HepG2 (cell line): ENCODE measurements around the gene ATP10A. TPM values are rescaled to one million over a fixed set of nuclear protein-coding genes. Genes with fewer than 3 reads are reported as not detected.
A peak's percentile ranks its signal among the peaks of the same experiment; 100 is the strongest.

Experiments used
- ATAD3A ChIP-seq: sonication (generic); formaldehyde crosslinking; IDR thresholded peaks from 2 replicates; pipeline ENCODE4 v1.4.0; 2020; ENCODE audit warnings: missing genetic modification reagents
- ATF1 ChIP-seq: IDR thresholded peaks from 2 replicates; pipeline ENCODE4 v1.6.1; 2016; ENCODE audit warnings: mild to moderate bottlenecking, control low read depth
- CBX5 ChIP-seq: sonication (generic); formaldehyde crosslinking; IDR thresholded peaks from 2 replicates; pipeline ENCODE4 v1.4.0; 2020; ENCODE audit warnings: missing genetic modification reagents, borderline replicate concordance
- ETV5 ChIP-seq: IDR thresholded peaks from 2 replicates; pipeline ENCODE4 v1.6.1; 2018; ENCODE audit warnings: missing biosample characterization, missing genetic modification reagents, inconsistent platforms, borderline replicate concordance
- HNF4G ChIP-seq, 2 experiments: sonication (generic) in 1 of 2; formaldehyde crosslinking in 1 of 2; IDR thresholded peaks; 2 replicates each; pipeline versions ENCODE4 v1.4.0 to v1.6.1; 2011 to 2020; ENCODE audit warnings: borderline replicate concordance in 2 of 2, low read depth in 2 of 2, mild to moderate bottlenecking in 2 of 2, low read length in 1 of 2, missing genetic modification reagents in 1 of 2, moderate library complexity in 1 of 2
- PAF1 ChIP-seq: IDR thresholded peaks from 2 replicates; pipeline ENCODE4 v1.6.1; 2016; ENCODE audit warnings: missing genetic modification reagents, missing compliant biosample characterization
- RARA ChIP-seq: IDR thresholded peaks from 2 replicates; pipeline ENCODE4 v1.6.1; 2016; ENCODE audit warnings: missing genetic modification reagents, missing compliant biosample characterization
- RFX5 ChIP-seq: IDR thresholded peaks from 2 replicates; pipeline ENCODE4 v1.6.1; 2011; ENCODE audit warnings: low read depth, low read length, improper control_type of control experiment
- SP4 ChIP-seq: sonication (generic); formaldehyde crosslinking; IDR thresholded peaks from 2 replicates; pipeline ENCODE4 v1.8.1; 2023; ENCODE audit warnings: mild to moderate bottlenecking, missing genetic modification reagents
- SP5 ChIP-seq: IDR thresholded peaks from 2 replicates; pipeline ENCODE4 v1.6.1; 2016; ENCODE audit warnings: low read depth, borderline replicate concordance
- THAP11 ChIP-seq: IDR thresholded peaks from 2 replicates; pipeline ENCODE4 v1.6.1; 2016; ENCODE audit warnings: missing biosample characterization, missing genetic modification reagents
- YEATS4 ChIP-seq: sonication (generic); formaldehyde crosslinking; IDR thresholded peaks from 2 replicates; pipeline ENCODE4 v1.4.0; 2020; ENCODE audit warnings: missing genetic modification reagents, borderline replicate concordance
- ZBTB38 ChIP-seq: sonication (generic); formaldehyde crosslinking; IDR thresholded peaks from 2 replicates; pipeline ENCODE4 v1.5.1; 2020; ENCODE audit warnings: mild to moderate bottlenecking, missing genetic modification reagents
- ZMAT3 ChIP-seq: sonication (generic); formaldehyde crosslinking; conservative IDR thresholded peaks from 2 replicates; pipeline ENCODE4 v1.7.0; 2021; ENCODE audit warnings: missing genetic modification reagents
- ZNF138 ChIP-seq: sonication (generic); formaldehyde crosslinking; IDR thresholded peaks from 2 replicates; pipeline ENCODE4 v1.5.0; 2020; ENCODE audit warnings: mild to moderate bottlenecking, low read depth, missing genetic modification reagents
- ZNF543 ChIP-seq: sonication (generic); formaldehyde crosslinking; IDR thresholded peaks from 2 replicates; pipeline ENCODE4 v1.4.0; 2020; ENCODE audit warnings: mild to moderate bottlenecking, missing genetic modification reagents
- ZNF549 ChIP-seq: sonication (generic); formaldehyde crosslinking; IDR thresholded peaks from 2 replicates; pipeline ENCODE4 v1.5.0; 2020; ENCODE audit warnings: missing genetic modification reagents
- ZNF556 ChIP-seq: sonication (generic); formaldehyde crosslinking; IDR thresholded peaks from 2 replicates; pipeline ENCODE4 v1.4.0; 2020; ENCODE audit warnings: mild to moderate bottlenecking, missing genetic modification reagents, borderline replicate concordance
- ZNF615 ChIP-seq: sonication (generic); formaldehyde crosslinking; IDR thresholded peaks from 2 replicates; pipeline ENCODE4 v1.5.0; 2020; ENCODE audit warnings: mild to moderate bottlenecking, missing genetic modification reagents, borderline replicate concordance
- ZSCAN12 ChIP-seq: sonication (generic); formaldehyde crosslinking; IDR thresholded peaks from 2 replicates; pipeline ENCODE4 v1.9.0; 2021; ENCODE audit warnings: mild to moderate bottlenecking, missing genetic modification reagents
- polyA plus RNA-seq, 8 experiments: library from polyadenylated mRNA; depleted of rRNA in 3 of 8; stranded (reverse) in 7 of 8; unstranded in 1 of 8; fragments of >200 nt; fragmentation: Illumina TruSeq in 4 of 8; extraction: Trizol in 4 of 8; gene quantifications; 2 replicates each; pipeline versions ENCODE4 v1.2.1 to v1.2.3, GENCODE V29; 2011 to 2016; ENCODE audit warnings: low read depth in 4 of 8, missing spikeins in 1 of 8, mixed read lengths in 1 of 8; ENCODE audit not compliant: insufficient read depth in 1 of 8
- total RNA-seq, 5 experiments: library from RNA; depleted of rRNA; stranded (reverse); fragments of >200 nt; fragmentation: Illumina TruSeq; extraction: Trizol; gene quantifications; 2 replicates each; pipeline ENCODE4 v1.2.3, GENCODE V29; 2016; ENCODE audit warnings: low read depth in 1 of 5
- TF ChIP-seq, protein P1 (sequence below): sonication (generic); formaldehyde crosslinking; IDR thresholded peaks from 2 replicates; pipeline ENCODE4 v1.4.0; 2020; ENCODE audit warnings: missing genetic modification reagents, low read depth, mild to moderate bottlenecking, borderline replicate concordance
- TF ChIP-seq, protein P2 (sequence below): sonication (generic); formaldehyde crosslinking; IDR thresholded peaks from 2 replicates; pipeline ENCODE4 v1.4.0; 2020; ENCODE audit warnings: mild to moderate bottlenecking, missing genetic modification reagents, borderline replicate concordance
- TF ChIP-seq, protein P3 (sequence below): IDR thresholded peaks from 2 replicates; pipeline ENCODE4 v1.6.1; 2016; ENCODE audit warnings: low read depth
- TF ChIP-seq, protein P4 (sequence below): IDR thresholded peaks from 2 replicates; pipeline ENCODE4 v1.6.1; 2016
- TF ChIP-seq, protein P5 (sequence below): sonication (generic); formaldehyde crosslinking; IDR thresholded peaks from 2 replicates; pipeline ENCODE4 v1.8.1; 2023; ENCODE audit warnings: mild to moderate bottlenecking, moderate library complexity, missing genetic modification reagents

ATP10A gene
- total and polyA plus RNA-seq, 2 of the 13 experiments (the other 11 are each of a cell fraction or from before 2014, with no cell fraction given): 0.58 to 4.2 TPM

DNA sequence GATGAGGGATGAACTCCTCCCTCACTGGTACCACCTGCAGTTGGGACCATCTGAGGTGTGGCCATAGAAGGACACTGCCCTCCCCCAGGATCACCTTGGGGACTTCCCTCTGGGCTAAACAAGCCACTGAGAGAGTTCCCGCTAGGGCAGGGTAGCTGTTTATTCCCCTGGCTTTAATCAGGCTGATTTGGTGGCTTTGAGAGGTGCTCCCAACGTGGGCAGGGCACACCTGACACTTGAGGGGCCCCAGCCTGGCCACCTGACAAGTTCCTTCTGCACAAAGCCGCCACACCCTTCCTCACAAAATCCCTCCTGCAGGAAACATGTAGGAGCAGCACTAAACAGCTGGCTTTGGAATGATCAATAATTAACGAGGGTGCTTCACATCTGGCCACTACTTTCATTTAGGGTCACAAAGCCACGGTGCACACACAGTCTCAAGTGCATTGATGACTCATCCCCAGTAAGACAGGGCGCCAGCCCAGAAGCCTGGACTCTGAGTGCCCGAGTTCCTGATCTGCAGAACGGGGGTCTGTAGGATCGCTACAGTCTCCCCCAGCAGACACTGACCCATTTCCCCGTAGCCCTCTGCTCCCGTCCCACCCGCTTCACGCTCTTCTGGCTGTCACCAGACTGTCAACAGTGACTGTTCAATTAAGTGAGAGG is 75.1 kb downstream of the ATP10A start (continued):
- TF ChIP-seq, protein P1, sequence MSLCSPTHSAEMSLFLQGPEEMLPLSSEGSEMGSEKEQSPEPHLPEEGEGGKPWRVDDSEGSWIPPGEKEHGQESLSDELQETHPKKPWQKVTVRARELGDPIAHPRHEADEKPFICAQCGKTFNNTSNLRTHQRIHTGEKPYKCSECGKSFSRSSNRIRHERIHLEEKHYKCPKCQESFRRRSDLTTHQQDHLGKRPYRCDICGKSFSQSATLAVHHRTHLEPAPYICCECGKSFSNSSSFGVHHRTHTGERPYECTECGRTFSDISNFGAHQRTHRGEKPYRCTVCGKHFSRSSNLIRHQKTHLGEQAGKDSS (CRISPR knock-in tag): no peak
- TF ChIP-seq CBX5 (CRISPR knock-in tag): no peak
- no peak for TF ChIP-seq ZNF556 (CRISPR knock-in tag)
- no peak for TF ChIP-seq ATF1 (CRISPR knock-in tag)
- TF ChIP-seq RARA: peak; percentile 50; the same call in 1 of the 2 replicates
- TF ChIP-seq, protein P2, sequence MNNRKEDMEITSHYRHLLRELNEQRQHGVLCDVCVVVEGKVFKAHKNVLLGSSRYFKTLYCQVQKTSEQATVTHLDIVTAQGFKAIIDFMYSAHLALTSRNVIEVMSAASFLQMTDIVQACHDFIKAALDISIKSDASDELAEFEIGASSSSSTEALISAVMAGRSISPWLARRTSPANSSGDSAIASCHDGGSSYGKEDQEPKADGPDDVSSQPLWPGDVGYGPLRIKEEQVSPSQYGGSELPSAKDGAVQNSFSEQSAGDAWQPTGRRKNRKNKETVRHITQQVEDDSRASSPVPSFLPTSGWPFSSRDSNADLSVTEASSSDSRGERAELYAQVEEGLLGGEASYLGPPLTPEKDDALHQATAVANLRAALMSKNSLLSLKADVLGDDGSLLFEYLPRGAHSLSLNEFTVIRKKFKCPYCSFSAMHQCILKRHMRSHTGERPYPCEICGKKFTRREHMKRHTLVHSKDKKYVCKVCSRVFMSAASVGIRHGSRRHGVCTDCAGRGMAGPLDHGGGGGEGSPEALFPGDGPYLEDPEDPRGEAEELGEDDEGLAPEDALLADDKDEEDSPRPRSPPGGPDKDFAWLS (CRISPR knock-in tag): no peak
- TF ChIP-seq HNF4G (IDR thresholded peaks at IDR 0.05; ENCODE audit: borderline replicate concordance, low read depth, low read length): no peak
- no peak for TF ChIP-seq HNF4G (CRISPR knock-in tag; IDR thresholded peaks at IDR 0.05; ENCODE audit: borderline replicate concordance, low read depth)
- TF ChIP-seq, protein P3, sequence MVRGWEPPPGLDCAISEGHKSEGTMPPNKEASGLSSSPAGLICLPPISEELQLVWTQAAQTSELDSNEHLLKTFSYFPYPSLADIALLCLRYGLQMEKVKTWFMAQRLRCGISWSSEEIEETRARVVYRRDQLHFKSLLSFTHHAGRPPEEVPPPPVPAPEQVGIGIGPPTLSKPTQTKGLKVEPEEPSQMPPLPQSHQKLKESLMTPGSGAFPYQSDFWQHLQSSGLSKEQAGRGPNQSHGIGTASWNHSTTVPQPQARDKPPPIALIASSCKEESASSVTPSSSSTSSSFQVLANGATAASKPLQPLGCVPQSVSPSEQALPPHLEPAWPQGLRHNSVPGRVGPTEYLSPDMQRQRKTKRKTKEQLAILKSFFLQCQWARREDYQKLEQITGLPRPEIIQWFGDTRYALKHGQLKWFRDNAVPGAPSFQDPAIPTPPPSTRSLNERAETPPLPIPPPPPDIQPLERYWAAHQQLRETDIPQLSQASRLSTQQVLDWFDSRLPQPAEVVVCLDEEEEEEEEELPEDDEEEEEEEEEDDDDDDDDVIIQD (CRISPR knock-in tag): 0 out of 2 replicates have a peak, but pooled peaks have one; percentile 11
- TF ChIP-seq ATAD3A (CRISPR knock-in tag): no peak
- no peak for TF ChIP-seq PAF1
- no peak for TF ChIP-seq ZMAT3 (CRISPR knock-in tag)
- TF ChIP-seq ZNF543 (CRISPR knock-in tag): no peak
- no peak for TF ChIP-seq SP5 (CRISPR knock-in tag)
- TF ChIP-seq ZNF549 (CRISPR knock-in tag): no peak
- TF ChIP-seq RFX5: no peak
- no peak for TF ChIP-seq SP4 (CRISPR knock-in tag)
- no peak for TF ChIP-seq ZSCAN12 (CRISPR knock-in tag)
- no peak for TF ChIP-seq ZNF138
- TF ChIP-seq ETV5 (CRISPR knock-in tag): no peak
- no peak for TF ChIP-seq ZBTB38
- no peak for TF ChIP-seq THAP11 (CRISPR knock-in tag)
- TF ChIP-seq, protein P4, sequence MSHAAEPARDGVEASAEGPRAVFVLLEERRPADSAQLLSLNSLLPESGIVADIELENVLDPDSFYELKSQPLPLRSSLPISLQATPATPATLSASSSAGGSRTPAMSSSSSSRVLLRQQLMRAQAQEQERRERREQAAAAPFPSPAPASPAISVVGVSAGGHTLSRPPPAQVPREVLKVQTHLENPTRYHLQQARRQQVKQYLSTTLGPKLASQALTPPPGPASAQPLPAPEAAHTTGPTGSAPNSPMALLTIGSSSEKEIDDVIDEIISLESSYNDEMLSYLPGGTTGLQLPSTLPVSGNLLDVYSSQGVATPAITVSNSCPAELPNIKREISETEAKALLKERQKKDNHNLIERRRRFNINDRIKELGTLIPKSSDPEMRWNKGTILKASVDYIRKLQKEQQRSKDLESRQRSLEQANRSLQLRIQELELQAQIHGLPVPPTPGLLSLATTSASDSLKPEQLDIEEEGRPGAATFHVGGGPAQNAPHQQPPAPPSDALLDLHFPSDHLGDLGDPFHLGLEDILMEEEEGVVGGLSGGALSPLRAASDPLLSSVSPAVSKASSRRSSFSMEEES: no peak
- no peak for TF ChIP-seq ZNF615 (CRISPR knock-in tag)
- TF ChIP-seq, protein P5, sequence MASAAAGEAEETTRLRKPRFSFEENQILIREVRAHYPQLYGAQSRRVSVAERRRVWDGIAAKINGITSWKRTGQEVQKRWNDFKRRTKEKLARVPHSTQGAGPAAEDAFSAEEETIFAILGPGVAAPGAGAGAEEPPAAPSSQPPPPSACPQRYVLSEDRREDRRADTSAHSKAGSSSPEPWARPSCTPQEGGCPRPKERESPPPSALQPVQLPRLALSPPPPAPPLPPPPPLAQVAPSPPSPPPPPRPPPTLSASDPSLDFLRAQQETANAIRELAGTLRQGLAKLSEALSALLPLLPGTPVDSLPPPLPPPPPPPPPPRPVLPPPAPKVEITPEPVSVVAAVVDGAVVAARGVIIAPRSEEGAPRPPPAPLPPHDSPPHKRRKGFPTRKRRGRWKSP: no peak
- TF ChIP-seq YEATS4 (CRISPR knock-in tag): no peak
